ENCODE results near the gene GNRH2. TPM values are rescaled to one million over a fixed set of nuclear protein-coding genes. Genes with fewer than 3 reads are reported as not detected.

The GNRH2 gene
- polyA plus RNA-seq, 1 of the 3 experiments (the other 2 are of a cell fraction) = 0.58 TPM

DNA sequence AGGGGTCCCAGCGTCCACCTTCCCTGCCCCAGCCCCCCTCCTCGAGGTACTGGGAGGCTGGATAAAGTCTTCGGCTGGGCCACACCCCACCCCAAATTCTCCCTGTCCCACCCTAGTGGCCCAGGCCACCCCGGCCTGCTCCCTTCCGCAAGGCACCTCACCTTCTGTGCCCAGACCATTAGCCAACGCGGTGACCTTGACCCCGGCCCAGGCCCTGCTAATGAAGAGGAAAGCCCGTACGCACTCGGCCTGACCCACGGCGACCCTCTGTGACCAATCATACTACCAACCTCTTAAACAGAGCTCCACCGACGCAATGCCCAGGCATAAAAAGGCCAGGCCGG lies 27.8 kb downstream of the GNRH2 start:
- Histone ChIP-seq H3K9ac (no peak overlapping the region), H2AFZ (ENCODE audit: low read depth) (no peak overlapping the region), H4K20me1 (ENCODE audit: insufficient read depth) (no peaks in the 10 kb centered on the region), H3K79me2 (ENCODE audit: insufficient read depth) (no peaks in the 10 kb centered on the region), H3K27ac (ENCODE audit: low read depth in 2 of 2, low read length in 1 of 2) (no peak overlapping the region), H3K9me3 (no peaks in the 10 kb centered on the region), H3K27me3 (ENCODE audit: insufficient read depth) (no peaks in the 10 kb centered on the region), H3K4me1 (ENCODE audit: control insufficient read depth in 1 of 2, insufficient read depth in 2 of 2, low read depth in 1 of 2, low read length in 1 of 2) (no peaks in the 10 kb centered on the region), H3K4me3 (ENCODE audit: low read depth in 2 of 2, low read length in 1 of 2) (no peak overlapping the region), H3K36me3 (replicated peaks in 1 of 2; ENCODE audit: control insufficient read depth in 1 of 2, insufficient read depth in 2 of 2, low read length in 1 of 2) (no peaks in the 10 kb centered on the region), H3K9me2 (no peaks in the 10 kb centered on the region), H3K4me2 (no peak overlapping the region), H3F3A (replicated peaks; ENCODE audit: insufficient read depth) (no peaks in the 10 kb centered on the region)
- 87% methylated on average over 12 of the region's 16 CpGs for WGBS (ENCODE audit: low lambda C conversion rate)
- CTCF ChIA-PET = no interaction called here
- POLR2A ChIA-PET = no interaction called here
- TF ChIP-seq, protein P1, sequence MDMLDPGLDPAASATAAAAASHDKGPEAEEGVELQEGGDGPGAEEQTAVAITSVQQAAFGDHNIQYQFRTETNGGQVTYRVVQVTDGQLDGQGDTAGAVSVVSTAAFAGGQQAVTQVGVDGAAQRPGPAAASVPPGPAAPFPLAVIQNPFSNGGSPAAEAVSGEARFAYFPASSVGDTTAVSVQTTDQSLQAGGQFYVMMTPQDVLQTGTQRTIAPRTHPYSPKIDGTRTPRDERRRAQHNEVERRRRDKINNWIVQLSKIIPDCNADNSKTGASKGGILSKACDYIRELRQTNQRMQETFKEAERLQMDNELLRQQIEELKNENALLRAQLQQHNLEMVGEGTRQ (IDR thresholded peaks at IDR 0.05; ENCODE audit: borderline replicate concordance, low read depth, low read length) = no peak
- TF ChIP-seq, protein P2, sequence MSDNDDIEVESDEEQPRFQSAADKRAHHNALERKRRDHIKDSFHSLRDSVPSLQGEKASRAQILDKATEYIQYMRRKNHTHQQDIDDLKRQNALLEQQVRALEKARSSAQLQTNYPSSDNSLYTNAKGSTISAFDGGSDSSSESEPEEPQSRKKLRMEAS (IDR thresholded peaks at IDR 0.05; ENCODE audit: low read depth) = no peak
- TF ChIP-seq TAF1 (IDR thresholded peaks at IDR 0.05; ENCODE audit: borderline replicate concordance, low read depth, low read length) (no peak), RFX5 (IDR thresholded peaks at IDR 0.05; ENCODE audit: low read length) (no peak), MEF2A (IDR thresholded peaks at IDR 0.05; ENCODE audit: borderline replicate concordance, low read depth) (no peak), RXRA (IDR thresholded peaks at IDR 0.05; ENCODE audit: borderline replicate concordance, low read depth) (no peak), ELF1 (IDR thresholded peaks at IDR 0.05) (no peak), GABPA (IDR thresholded peaks at IDR 0.05; ENCODE audit: low read depth) (no peak), FOXM1 (IDR thresholded peaks at IDR 0.05; ENCODE audit: low read depth) (no peak), NFIC (IDR thresholded peaks at IDR 0.05; ENCODE audit: borderline replicate concordance) (no peak), FOXJ3 (CRISPR knock-in tag; IDR thresholded peaks at IDR 0.05) (no peak), JUND (IDR thresholded peaks at IDR 0.05) (no peak)
- TF ChIP-seq, protein P3, sequence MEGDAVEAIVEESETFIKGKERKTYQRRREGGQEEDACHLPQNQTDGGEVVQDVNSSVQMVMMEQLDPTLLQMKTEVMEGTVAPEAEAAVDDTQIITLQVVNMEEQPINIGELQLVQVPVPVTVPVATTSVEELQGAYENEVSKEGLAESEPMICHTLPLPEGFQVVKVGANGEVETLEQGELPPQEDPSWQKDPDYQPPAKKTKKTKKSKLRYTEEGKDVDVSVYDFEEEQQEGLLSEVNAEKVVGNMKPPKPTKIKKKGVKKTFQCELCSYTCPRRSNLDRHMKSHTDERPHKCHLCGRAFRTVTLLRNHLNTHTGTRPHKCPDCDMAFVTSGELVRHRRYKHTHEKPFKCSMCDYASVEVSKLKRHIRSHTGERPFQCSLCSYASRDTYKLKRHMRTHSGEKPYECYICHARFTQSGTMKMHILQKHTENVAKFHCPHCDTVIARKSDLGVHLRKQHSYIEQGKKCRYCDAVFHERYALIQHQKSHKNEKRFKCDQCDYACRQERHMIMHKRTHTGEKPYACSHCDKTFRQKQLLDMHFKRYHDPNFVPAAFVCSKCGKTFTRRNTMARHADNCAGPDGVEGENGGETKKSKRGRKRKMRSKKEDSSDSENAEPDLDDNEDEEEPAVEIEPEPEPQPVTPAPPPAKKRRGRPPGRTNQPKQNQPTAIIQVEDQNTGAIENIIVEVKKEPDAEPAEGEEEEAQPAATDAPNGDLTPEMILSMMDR (IDR thresholded peaks at IDR 0.05) = no peak
- TF ChIP-seq, protein P4, sequence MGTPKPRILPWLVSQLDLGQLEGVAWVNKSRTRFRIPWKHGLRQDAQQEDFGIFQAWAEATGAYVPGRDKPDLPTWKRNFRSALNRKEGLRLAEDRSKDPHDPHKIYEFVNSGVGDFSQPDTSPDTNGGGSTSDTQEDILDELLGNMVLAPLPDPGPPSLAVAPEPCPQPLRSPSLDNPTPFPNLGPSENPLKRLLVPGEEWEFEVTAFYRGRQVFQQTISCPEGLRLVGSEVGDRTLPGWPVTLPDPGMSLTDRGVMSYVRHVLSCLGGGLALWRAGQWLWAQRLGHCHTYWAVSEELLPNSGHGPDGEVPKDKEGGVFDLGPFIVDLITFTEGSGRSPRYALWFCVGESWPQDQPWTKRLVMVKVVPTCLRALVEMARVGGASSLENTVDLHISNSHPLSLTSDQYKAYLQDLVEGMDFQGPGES (IDR thresholded peaks at IDR 0.05; ENCODE audit: low read depth, low read length) = no peak
- no peak for DNase-seq
